H1 (cell line): ENCODE data around the gene TIMM22. TPM values are rescaled to one million over a fixed set of nuclear protein-coding genes. Genes with fewer than 3 reads are reported as not detected.

Experiments
- CTCF ChIA-PET: fragments of 300-600 bp; sonication (Branson Sonifier 250); formaldehyde crosslinking; loops from one replicate; lab custom pipeline; 2021; ENCODE audit not compliant: partially characterized antibody; lab: Charles Lee
- POLR2A ChIA-PET: fragments of 300-600 bp; sonication (Branson Sonifier 250); formaldehyde crosslinking; loops from one replicate; lab custom pipeline; 2021; ENCODE audit warnings: inconsistent platforms; ENCODE audit not compliant: partially characterized antibody; lab: Charles Lee
- DNase-seq, 2 experiments: peaks; one replicate each; pipeline versions ENCODE4 v3.0.0 to v3.0.0-alpha.2; 2010 to 2022; ENCODE audit warnings: low spot score in 2 of 2, low read depth in 1 of 2, mixed read lengths in 1 of 2
- FAIRE-seq: peaks from 2 replicates; lab custom pipeline; 2011; peaks lifted over from hg19 to GRCh38; lab: Jason Lieb, UNC
- H2AFZ ChIP-seq: 2 replicates; pipeline ENCODE4 v1.8.1; 2012; ENCODE audit warnings: low read length, inconsistent platforms
- H2AK5ac ChIP-seq: 2 replicates; pipeline ENCODE4 v1.6.1; 2013; ENCODE audit warnings: low read depth, low read length
- H2BK120ac ChIP-seq: replicated peaks from 2 replicates; pipeline ENCODE3; 2013; ENCODE audit warnings: low read depth, low read length, inconsistent platforms
- H2BK12ac ChIP-seq: 2 replicates; pipeline ENCODE4 v1.6.1; 2013; ENCODE audit warnings: low read depth, low read length
- H2BK15ac ChIP-seq: 2 replicates; pipeline ENCODE4 v1.6.1; 2013; ENCODE audit warnings: low read length
- H2BK20ac ChIP-seq: 2 replicates; pipeline ENCODE4 v1.6.1; 2013; ENCODE audit warnings: low read length
- H2BK5ac ChIP-seq: 2 replicates; pipeline ENCODE4 v1.6.1; 2013; ENCODE audit warnings: low read depth, low read length
- H3K14ac ChIP-seq: 2 replicates; pipeline ENCODE4 v1.6.1; 2013; ENCODE audit warnings: inconsistent platforms; ENCODE audit not compliant: insufficient read length
- H3K18ac ChIP-seq: 2 replicates; pipeline ENCODE4 v1.6.1; 2013; ENCODE audit warnings: low read length; ENCODE audit errors: extremely low read depth
- H3K23ac ChIP-seq: 2 replicates; pipeline ENCODE4 v1.6.1; 2013; ENCODE audit warnings: inconsistent platforms; ENCODE audit not compliant: insufficient read length
- H3K23me2 ChIP-seq: 2 replicates; pipeline ENCODE4 v1.6.1; 2013; ENCODE audit warnings: low read depth, low read length
- H3K27ac ChIP-seq: 2 replicates; pipeline ENCODE4 v1.6.1; 2011; ENCODE audit warnings: low read depth, low read length, inconsistent platforms
- H3K27me3 ChIP-seq, 4 experiments: replicated peaks in 1 of 4; 1 replicate in 1 of 4; 2 replicates in 3 of 4; pipeline versions ENCODE4 v1.6.1 to v1.8.1; 2011 to 2013; ENCODE audit warnings: low read length in 3 of 4, mild to moderate bottlenecking in 3 of 4, inconsistent platforms in 2 of 4, mixed read lengths in 2 of 4, moderate library complexity in 1 of 4; ENCODE audit not compliant: control insufficient read depth in 3 of 4, insufficient read depth in 3 of 4; ENCODE audit errors: extremely low read depth in 1 of 4
- H3K36me3 ChIP-seq, 4 experiments: 2 replicates each; pipeline versions ENCODE4 v1.6.1 to v1.8.1; 2011 to 2013; ENCODE audit warnings: mild to moderate bottlenecking in 4 of 4, low read length in 3 of 4, moderate library complexity in 2 of 4, control low read depth in 1 of 4, inconsistent platforms in 1 of 4; ENCODE audit not compliant: insufficient read depth in 4 of 4, control insufficient read depth in 2 of 4
- H3K4ac ChIP-seq: replicated peaks from 2 replicates; pipeline ENCODE3; 2013; ENCODE audit warnings: low read length, low read depth, mixed read lengths, inconsistent platforms; ENCODE audit not compliant: insufficient read length
- H3K4me1 ChIP-seq, 4 experiments: replicated peaks in 1 of 4; 1 replicate in 1 of 4; 2 replicates in 3 of 4; pipeline versions ENCODE4 v1.6.1 to v1.8.1; 2011 to 2013; ENCODE audit warnings: low read length in 3 of 4, inconsistent platforms in 2 of 4, mixed read lengths in 1 of 4; ENCODE audit not compliant: insufficient read depth in 4 of 4, control insufficient read depth in 3 of 4
- H3K4me2 ChIP-seq, 2 experiments: 2 replicates each; pipeline versions ENCODE4 v1.6.1 to v1.8.1; 2011 to 2013; ENCODE audit warnings: low read depth in 2 of 2, low read length in 2 of 2, control low read depth in 1 of 2, inconsistent platforms in 1 of 2, mild to moderate bottlenecking in 1 of 2; ENCODE audit not compliant: insufficient read depth in 1 of 2
- H3K4me3 ChIP-seq, 4 experiments: fragments of 200-600, 300-600 bp in 1 of 4; sonication (generic), shearing (Covaris generic), sonication (Bioruptor Twin) in 1 of 4; 2 replicates each; pipeline versions ENCODE4 v1.5.1 to v1.8.1; 2011 to 2016; ENCODE audit warnings: low read length in 4 of 4, low read depth in 3 of 4, control low read depth in 2 of 4, inconsistent platforms in 2 of 4, mild to moderate bottlenecking in 2 of 4, mixed read lengths in 1 of 4, moderate library complexity in 1 of 4; ENCODE audit not compliant: insufficient read depth in 2 of 4; ENCODE audit errors: extremely low read depth in 1 of 4
- H3K56ac ChIP-seq: replicated peaks from 2 replicates; pipeline ENCODE3; 2013; ENCODE audit warnings: low read depth, mild to moderate bottlenecking, mixed read lengths, low read length, inconsistent platforms; ENCODE audit not compliant: insufficient read length
- H3K79me1 ChIP-seq: 2 replicates; pipeline ENCODE4 v1.6.1; 2013; ENCODE audit warnings: low read depth, low read length, control low read depth
- H3K79me2 ChIP-seq, 2 experiments: 2 replicates each; pipeline versions ENCODE4 v1.6.1 to v1.8.1; 2012 to 2013; ENCODE audit warnings: low read length in 2 of 2, mild to moderate bottlenecking in 2 of 2, inconsistent platforms in 1 of 2; ENCODE audit not compliant: insufficient read depth in 2 of 2, control insufficient read depth in 1 of 2
- H3K9ac ChIP-seq, 4 experiments: replicated peaks in 1 of 4; 1 replicate in 1 of 4; 2 replicates in 3 of 4; pipeline versions ENCODE4 v1.6.1 to v1.8.1; 2011 to 2013; ENCODE audit warnings: low read depth in 3 of 4, low read length in 3 of 4, control low read depth in 2 of 4, mild to moderate bottlenecking in 2 of 4, moderate library complexity in 2 of 4, inconsistent platforms in 1 of 4; ENCODE audit errors: extremely low read depth in 1 of 4
- H3K9me3 ChIP-seq, 2 experiments: 2 replicates each; pipeline versions ENCODE4 v1.6.1 to v1.8.1; 2012 to 2013; ENCODE audit warnings: mild to moderate bottlenecking in 2 of 2, moderate library complexity in 2 of 2, control low read depth in 1 of 2, inconsistent platforms in 1 of 2, low read depth in 1 of 2, low read length in 1 of 2, mixed read lengths in 1 of 2; ENCODE audit not compliant: insufficient read depth in 2 of 2
- H4K20me1 ChIP-seq, 2 experiments: replicated peaks in 1 of 2; 2 replicates each; pipeline versions ENCODE3 to v1.8.1; 2011 to 2013; ENCODE audit warnings: inconsistent platforms in 2 of 2, low read length in 2 of 2, mild to moderate bottlenecking in 1 of 2; ENCODE audit not compliant: insufficient read depth in 2 of 2, control insufficient read depth in 1 of 2
- H4K5ac ChIP-seq: 2 replicates; pipeline ENCODE4 v1.6.1; 2013; ENCODE audit warnings: low read length, low read depth, mixed read lengths, inconsistent platforms; ENCODE audit not compliant: insufficient read length
- H4K8ac ChIP-seq: 2 replicates; pipeline ENCODE4 v1.8.0; 2013; ENCODE audit warnings: mild to moderate bottlenecking, moderate library complexity, low read length, inconsistent platforms; ENCODE audit not compliant: insufficient read depth; ENCODE audit errors: extremely low read depth
- H4K91ac ChIP-seq: replicated peaks from 2 replicates; pipeline ENCODE3; 2013; ENCODE audit warnings: low read length, mixed read lengths, inconsistent platforms; ENCODE audit not compliant: insufficient read length
- CHD2 ChIP-seq: IDR thresholded peaks from 2 replicates; pipeline ENCODE4 v1.6.1; 2012; ENCODE audit warnings: low read length, improper control_type of control experiment
- CREB1 ChIP-seq: IDR thresholded peaks from 2 replicates; pipeline ENCODE4 v1.6.1; 2012; ENCODE audit warnings: inconsistent platforms
- EP300 ChIP-seq, 2 experiments: IDR thresholded peaks; 1 replicate in 1 of 2; 2 replicates in 1 of 2; pipeline ENCODE4 v1.6.1; 2011 to 2012; ENCODE audit warnings: low read depth in 2 of 2, low read length in 2 of 2, mild to moderate bottlenecking in 2 of 2, borderline replicate concordance in 1 of 2, inconsistent platforms in 1 of 2, moderate library complexity in 1 of 2
- HDAC2 ChIP-seq, 2 experiments: fragments of 300-600 bp in 1 of 2; sonication (generic) in 1 of 2; IDR thresholded peaks; 2 replicates each; pipeline ENCODE4 v1.6.1; 2011 to 2012; ENCODE audit warnings: low read depth in 2 of 2, low read length in 2 of 2, mild to moderate bottlenecking in 2 of 2, moderate library complexity in 2 of 2, borderline replicate concordance in 1 of 2, inconsistent platforms in 1 of 2
- POLR2A ChIP-seq, 2 experiments: IDR thresholded peaks; 1 replicate in 1 of 2; 2 replicates in 1 of 2; pipeline ENCODE4 v1.6.1; 2011; ENCODE audit warnings: low read depth in 2 of 2, low read length in 2 of 2, mild to moderate bottlenecking in 2 of 2; ENCODE audit errors: control extremely low read depth in 1 of 2
- TBP ChIP-seq: IDR thresholded peaks from 2 replicates; pipeline ENCODE4 v1.6.1; 2011; ENCODE audit warnings: low read depth, low read length, improper control_type of control experiment
- YY1 ChIP-seq: IDR thresholded peaks from 2 replicates; pipeline ENCODE4 v1.6.1; 2011; ENCODE audit warnings: low read depth, mild to moderate bottlenecking, low read length
- WGBS, 2 experiments: shearing (Covaris generic) in 1 of 2; methylation state at CpG; one replicate each; pipeline versions ENCODE4 v1.1.6 to v1.1.7; 2013 to 2015; ENCODE audit warnings: low lambda C conversion rate in 2 of 2, mixed read lengths in 2 of 2, inconsistent platforms in 1 of 2, low coverage in 1 of 2, missing lambda C conversion rate in 1 of 2; ENCODE audit not compliant: insufficient replicate concordance in 2 of 2, insufficient coverage in 1 of 2, insufficient read length in 1 of 2; ENCODE audit errors: extremely low coverage in 1 of 2, missing lambda C conversion rate in 1 of 2; 5-methylcytosine and 5-hydroxymethylcytosine counted together
- long read RNA-seq, 2 experiments: library from RNA in 1 of 2; library from capped mRNA in 1 of 2; stranded (forward); transcript quantifications; one replicate each; pipeline ENCODE4 v2.0.0, GENCODE V29; 2021; ENCODE audit warnings: inconsistent platforms in 1 of 2
- polyA minus RNA-seq, 3 experiments: library from RNA; depleted of rRNA, polyadenylated mRNA; stranded (reverse); fragments of >200 nt; gene quantifications; 1 replicate in 2 of 3; 2 replicates in 1 of 3; pipeline ENCODE4 v1.2.3, GENCODE V29; 2011
- polyA plus RNA-seq, 7 experiments: library from polyadenylated mRNA; depleted of rRNA in 3 of 7; stranded (reverse) in 5 of 7; unstranded in 2 of 7; fragments of >200 nt in 5 of 7; fragments of 200-250 nt in 2 of 7; gene quantifications; 1 replicate in 5 of 7; 2 replicates in 1 of 7; 4 replicates in 1 of 7; pipeline versions ENCODE4 v1.2.1 to v1.2.3, GENCODE V29; 2011 to 2013; ENCODE audit warnings: missing spikeins in 2 of 7, mixed read lengths in 2 of 7
- total RNA-seq: library from RNA; stranded (reverse); fragmentation: NEBNext Ultra II Directional; extraction: Animal tissue kit (Norgen Biotek cat#: 25700); gene quantifications from 2 replicates; pipeline ENCODE4 v1.2.1, GENCODE V29; 2021

The TIMM22 gene
- 17.2 and 17.4 TPM in 2 replicates for total RNA-seq
- 13.4 and 13.8 TPM in 2 replicates for polyA plus RNA-seq (2011; rRNA removed)
- 14.0 TPM for polyA plus RNA-seq (2011; cell fraction: cytosol; rRNA removed)
- polyA plus RNA-seq (2011; cell fraction: nucleus; rRNA removed) = 13.2 TPM
- polyA plus RNA-seq (2012, experiment 1 of 2) = 16.6 to 18.0 TPM (median 16.9 TPM) in 4 replicates
- polyA plus RNA-seq (2012, experiment 2 of 2) = 20.1 TPM
- polyA plus RNA-seq (2013, experiment 1 of 2) = 11.2 TPM
- 11.6 TPM for polyA plus RNA-seq (2013, experiment 2 of 2)
- 11.7 and 14.6 TPM in 2 replicates for polyA minus RNA-seq (2011; rRNA and poly(A)+ RNA removed)
- 7.2 TPM for polyA minus RNA-seq (2011; cell fraction: cytosol; rRNA and poly(A)+ RNA removed)
- polyA minus RNA-seq (2011; cell fraction: nucleus; rRNA and poly(A)+ RNA removed) = 18.9 TPM
- long read RNA-seq, experiment 1, transcript TIMM22-201 (4 exons, 3,194 nt) = major isoform, 25 of 35 reads
- long read RNA-seq, experiment 1, partial matches to known transcripts = 7 of 35 reads
- long read RNA-seq, experiment 1, other reads (novel, unspliced or antisense) = 3 of 35 reads
- long read RNA-seq, experiment 2, transcript TIMM22-201 (4 exons, 3,194 nt) = major isoform, 100 of 107 reads
- long read RNA-seq, experiment 2, partial matches to known transcripts = 6 of 107 reads
- long read RNA-seq, experiment 2, other reads (novel, unspliced or antisense) = 1 of 107 reads

DNA sequence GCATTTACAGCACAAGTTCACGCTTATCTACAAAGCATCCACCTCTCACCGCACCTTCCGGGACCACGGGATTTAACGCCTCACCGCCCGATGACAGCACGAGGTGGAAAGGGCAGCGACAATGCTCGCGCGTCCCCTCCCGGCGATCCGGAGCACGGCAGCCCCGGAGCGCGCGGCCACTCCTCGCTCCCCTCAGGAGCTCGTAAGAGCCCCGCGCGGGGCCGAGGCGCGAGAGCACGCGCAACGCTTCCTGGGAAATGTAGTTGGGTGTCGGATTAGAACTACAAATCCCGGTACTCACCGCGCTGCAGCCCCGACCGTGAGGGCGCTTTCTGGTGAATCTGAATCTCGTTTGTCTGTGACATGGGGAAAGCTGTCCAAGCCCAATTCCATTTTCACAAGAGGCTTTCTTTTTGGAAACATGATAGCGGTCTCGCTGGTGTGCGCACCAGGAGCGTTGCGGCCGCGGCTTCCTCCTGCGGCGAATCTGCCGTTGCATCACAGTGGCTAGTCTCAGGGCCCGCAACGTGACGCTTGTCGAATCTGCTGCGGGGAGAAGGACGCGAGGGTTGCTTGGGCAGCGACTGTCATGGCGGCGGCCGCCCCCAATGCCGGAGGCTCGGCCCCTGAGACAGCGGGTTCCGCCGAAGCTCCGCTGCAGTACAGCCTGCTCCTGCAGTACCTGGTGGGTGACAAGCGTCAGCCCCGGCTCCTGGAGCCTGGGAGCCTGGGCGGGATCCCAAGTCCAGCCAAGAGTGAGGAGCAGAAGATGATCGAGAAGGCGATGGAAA lies at the start of gene TIMM22:
Gene TIMM22, plus strand, starts transcription at position 576 of the 791 bp plus-strand sequence. Its CDS starts 14 bp downstream, at position 590.
- Histone ChIP-seq H3K9ac (peak within 1 kb of the TSS; percentile 76 to 90 (median 84)), H2BK120ac (peak within 1 kb of the TSS; percentile 85), H4K8ac (peak within 1 kb of the TSS; percentile 97), H3K4ac (peak within 1 kb of the TSS; percentile 8), H3K9me3 (no peaks in the 10 kb centered on the region), H3K14ac (no peak within 1 kb of the TSS), H4K91ac (peak within 1 kb of the TSS; percentile 87), H3K4me1 (peaks cover 0 to 5% (median 0%) of the 10 kb centered on the region in 4 experiments; a peak in 2 of 7 replicates), H3K4me3 (peak within 1 kb of the TSS; percentile 86 to 99 (median 94)), H3K36me3 (peaks cover 6 to 20% (median 14%) of the 10 kb centered on the region in 4 experiments), H2BK5ac (peak within 1 kb of the TSS; percentile 96), H3K56ac (peak within 1 kb of the TSS; percentile 71), H4K20me1 (peaks cover 2 to 4% of the 10 kb centered on the region in 2 experiments), H3K79me1 (0 out of 2 replicates have a peak, but pooled peaks cover 4% of the 10 kb centered on the region), H3K27ac (peak within 1 kb of the TSS; percentile 92), H3K79me2 (peaks cover 0 to 13% of the 10 kb centered on the region in 2 experiments; a peak in 2 of 4 replicates), H3K23me2 (peaks cover 9% of the 10 kb centered on the region; the same call in 1 of the 2 replicates), H2BK12ac (no peak within 1 kb of the TSS), H3K27me3 (no peaks in the 10 kb centered on the region; a peak in 1 of 7 replicates), H2BK15ac (0 out of 2 replicates have a peak within 1 kb of the TSS, but pooled peaks have one; percentile 36), H3K4me2 (peak within 1 kb of the TSS; percentile 32 to 73), H4K5ac (peak within 1 kb of the TSS; percentile 95), H2AK5ac (no peak within 1 kb of the TSS), H2AFZ (peak within 1 kb of the TSS; percentile 98), H3K18ac (peak within 1 kb of the TSS; percentile 99; the same call in 1 of the 2 replicates), H2BK20ac (peak within 1 kb of the TSS; percentile 24; the same call in 1 of the 2 replicates), H3K23ac (no peak within 1 kb of the TSS)
- 3% methylated on average over 64 of the region's 71 CpGs; no CpG with 5 or more reads in 1 of the 2 experiments for WGBS, 2 experiments
- POLR2A ChIA-PET = interaction anchor here (0.7 to 2.3 kb wide), 11 partner anchors 11 to 257 kb away, joined by 3 to 8 read pairs (median 4); partner anchors contain the start of genes GLOD4 and NXN
- FAIRE-seq (peak; percentile 63), DNase-seq (peak; percentile 94 to 97)
- CTCF ChIA-PET = interaction anchor here (0.5 to 12.7 kb wide), 38 partner anchors 8 to 299 kb away, joined by 3 to 144 read pairs (median 4); partner anchors contain the start of genes GEMIN4, GLOD4, MRM3 and NXN
- peak; percentile 38 to 99; a peak in 2 of 3 replicates for TF ChIP-seq EP300 (IDR thresholded peaks at IDR 0.05; ENCODE audit: borderline replicate concordance in 1 of 2, low read depth in 2 of 2, low read length in 2 of 2)
- peak; percentile 93 for TF ChIP-seq TBP
- peak; percentile 99 for TF ChIP-seq YY1
- peak; percentile 94 for TF ChIP-seq CREB1
- peak; percentile 79 to 93 for TF ChIP-seq POLR2A (IDR thresholded peaks at IDR 0.05; ENCODE audit: control extremely low read depth in 1 of 2, low read depth in 2 of 2, low read length in 2 of 2)
- TF ChIP-seq HDAC2 (IDR thresholded peaks at IDR 0.05; ENCODE audit: borderline replicate concordance in 1 of 2, low read depth in 2 of 2, low read length in 2 of 2) = peak; percentile 95 to 98; a peak in 3 of 4 replicates
- peak; percentile 85 for TF ChIP-seq CHD2
